ENCODE data around the gene SMG6. TPM values are rescaled to one million over a fixed set of nuclear protein-coding genes. Genes with fewer than 3 reads are reported as not detected.

The SMG6 gene
- total and polyA plus RNA-seq, 2 experiments from 2014 or later, result 11.9 to 19.9 TPM

- no peak for DNase-seq (ENCODE audit: low spot score)
- 94% methylated on average over 13 of the region's 13 CpGs for WGBS (ENCODE audit: low lambda C conversion rate, missing lambda C conversion rate)
- H3K4me2 ChIP-seq, result no peak overlapping the region
Measured at GRCh38 chr17:2240541-2240940, 63.0 kb downstream of the SMG6 start.

GRCh38 chr17:2239882-2240430, 63.6 kb downstream of the SMG6 start:
- H3K4me2 ChIP-seq, result no peak overlapping the region
- H2AFZ ChIP-seq, result no peak overlapping the region
- 85% methylated on average over 10 of the region's 10 CpGs for WGBS (ENCODE audit: low lambda C conversion rate, missing lambda C conversion rate)

More at GRCh38 chr17:2240541-2240940, 63.0 kb downstream of the SMG6 start:
- Histone ChIP-seq H3K36me3 (replicated peaks; ENCODE audit: insufficient read depth, low read depth) (no peaks in the 10 kb centered on the region), H3K79me2 (no peaks in the 10 kb centered on the region), H3K4me3 (no peak overlapping the region), H3K9me3 (ENCODE audit: low read depth) (no peaks in the 10 kb centered on the region), H4K20me1 (ENCODE audit: insufficient read depth, poor library complexity, severe bottlenecking) (no peaks in the 10 kb centered on the region), H2AFZ (no peak overlapping the region), H3K4me1 (ENCODE audit: insufficient read depth) (no peaks in the 10 kb centered on the region), H3K27ac (no peak overlapping the region), H3K9me2 (replicated peaks; ENCODE audit: insufficient read depth) (no peaks in the 10 kb centered on the region), H3K27me3 (no peaks in the 10 kb centered on the region)
- no peak for TF ChIP-seq CTCF (IDR thresholded peaks at IDR 0.05; ENCODE audit: poor library complexity)
- TF ChIP-seq EZH2phosphoT487 (IDR thresholded peaks at IDR 0.05; ENCODE audit: low read depth, severe bottlenecking, unreplicated experiment), result no peak
- no peak for TF ChIP-seq EZH2 (IDR thresholded peaks at IDR 0.05; ENCODE audit: borderline replicate concordance)

GRCh38 chr17:2239170-2239551, 64.4 kb downstream of the SMG6 start:
- 91% methylated on average over 2 of the region's 2 CpGs for WGBS (ENCODE audit: low lambda C conversion rate, missing lambda C conversion rate)
- Histone ChIP-seq H3K27ac (no peak overlapping the region), H3K4me2 (no peak overlapping the region)

More at GRCh38 chr17:2239882-2240430, 63.6 kb downstream of the SMG6 start:
- DNase-seq (ENCODE audit: low spot score), result no peak
- Histone ChIP-seq H3K79me2 (no peaks in the 10 kb centered on the region), H4K20me1 (ENCODE audit: insufficient read depth, poor library complexity, severe bottlenecking) (no peaks in the 10 kb centered on the region), H3K36me3 (replicated peaks; ENCODE audit: insufficient read depth, low read depth) (no peaks in the 10 kb centered on the region), H3K4me1 (ENCODE audit: insufficient read depth) (no peaks in the 10 kb centered on the region), H3K4me3 (no peak overlapping the region), H3K9me3 (ENCODE audit: low read depth) (no peaks in the 10 kb centered on the region), H3K9me2 (replicated peaks; ENCODE audit: insufficient read depth) (no peaks in the 10 kb centered on the region), H3K27me3 (no peaks in the 10 kb centered on the region), H3K27ac (no peak overlapping the region)
- TF ChIP-seq CTCF (IDR thresholded peaks at IDR 0.05; ENCODE audit: poor library complexity), result no peak
- no peak for TF ChIP-seq EZH2phosphoT487 (IDR thresholded peaks at IDR 0.05; ENCODE audit: low read depth, severe bottlenecking, unreplicated experiment)
- no peak for TF ChIP-seq EZH2 (IDR thresholded peaks at IDR 0.05; ENCODE audit: borderline replicate concordance)

More at GRCh38 chr17:2239170-2239551, 64.4 kb downstream of the SMG6 start:
- H3K9me3 ChIP-seq (ENCODE audit: low read depth), result no peaks in the 10 kb centered on the region
- no peaks in the 10 kb centered on the region for H3K4me1 ChIP-seq (ENCODE audit: insufficient read depth)
- H3K4me3 ChIP-seq, result no peak overlapping the region
- TF ChIP-seq EZH2phosphoT487 (IDR thresholded peaks at IDR 0.05; ENCODE audit: low read depth, severe bottlenecking, unreplicated experiment), result no peak
- TF ChIP-seq CTCF (IDR thresholded peaks at IDR 0.05; ENCODE audit: poor library complexity), result no peak
- no peak for TF ChIP-seq EZH2 (IDR thresholded peaks at IDR 0.05; ENCODE audit: borderline replicate concordance)
- no peaks in the 10 kb centered on the region for H3K36me3 ChIP-seq (replicated peaks; ENCODE audit: insufficient read depth, low read depth)
- no peak overlapping the region for H2AFZ ChIP-seq
- DNase-seq (ENCODE audit: low spot score), result no peak
- H4K20me1 ChIP-seq (ENCODE audit: insufficient read depth, poor library complexity, severe bottlenecking), result no peaks in the 10 kb centered on the region
- H3K27me3 ChIP-seq, result no peaks in the 10 kb centered on the region
- H3K9me2 ChIP-seq (replicated peaks; ENCODE audit: insufficient read depth), result no peaks in the 10 kb centered on the region
- no peaks in the 10 kb centered on the region for H3K79me2 ChIP-seq

Measured in hepatocyte (in vitro differentiated cells).